ENCODE data around the gene SYNDIG1. TPM values are rescaled to one million over a fixed set of nuclear protein-coding genes. Genes with fewer than 3 reads are reported as not detected.

Gene SYNDIG1
- total RNA-seq, 4 donors from 2014 or later, result 0.20 to 1.3 (median 0.66) TPM; not detected in 1

- H3K27me3 ChIP-seq, result peaks cover 0 to 3% (median 0%) of the 10 kb centered on the region in 3 donors
- no peaks in the 10 kb centered on the region for H3K36me3 ChIP-seq
- DNase-seq, result no peak
- H3K9me3 ChIP-seq, result no peaks in the 10 kb centered on the region
- in situ Hi-C loops (cut with MboI; ENCODE audit: low sequenced_read_pairs in 4 of 4) (no loop called here), intact Hi-C loops (cut with DNase I; ENCODE audit: low total_unique reads) (no loop called here)
- H3K4me1 ChIP-seq, result no peaks in the 10 kb centered on the region
- ATAC-seq, result no peak
- no peak overlapping the region for H3K27ac ChIP-seq
- TF ChIP-seq CTCF (IDR thresholded peaks at IDR 0.05 in 4 of 5, conservative IDR thresholded peaks at IDR 0.05 in 1 of 5) (no peak), POLR2A (IDR thresholded peaks at IDR 0.05) (no peak)
- no peak overlapping the region for H3K4me3 ChIP-seq
Measured at GRCh38 chr20:24646321-24646720, 176.9 kb downstream of the SYNDIG1 start.

- in situ Hi-C loops (cut with MboI; ENCODE audit: low sequenced_read_pairs in 4 of 4), result no loop called here
- TF ChIP-seq CTCF (IDR thresholded peaks at IDR 0.05 in 4 of 5, conservative IDR thresholded peaks at IDR 0.05 in 1 of 5) (no peak), POLR2A (IDR thresholded peaks at IDR 0.05) (no peak)
- Histone ChIP-seq H3K27ac (no peak overlapping the region), H3K36me3 (no peaks in the 10 kb centered on the region), H3K4me1 (no peaks in the 10 kb centered on the region), H3K27me3 (peaks cover 0 to 3% (median 0%) of the 10 kb centered on the region in 3 donors), H3K4me3 (no peak overlapping the region), H3K9me3 (no peaks in the 10 kb centered on the region)
- intact Hi-C loops (cut with DNase I; ENCODE audit: low total_unique reads), result no loop called here
- no peak for ATAC-seq
- no peak for DNase-seq
Measured at GRCh38 chr20:24647713-24648112, 178.3 kb downstream of the SYNDIG1 start.

GRCh38 chr20:24648481-24648880, 179.1 kb downstream of the SYNDIG1 start:
- intact Hi-C loops (cut with DNase I; ENCODE audit: low total_unique reads), result no loop called here
- peaks cover 0 to 3% (median 0%) of the 10 kb centered on the region in 3 donors for H3K27me3 ChIP-seq
- ATAC-seq, result no peak
- no peak for DNase-seq
- TF ChIP-seq CTCF (IDR thresholded peaks at IDR 0.05 in 4 of 5, conservative IDR thresholded peaks at IDR 0.05 in 1 of 5), result no peak
- TF ChIP-seq POLR2A (IDR thresholded peaks at IDR 0.05), result no peak
- no peaks in the 10 kb centered on the region for H3K36me3 ChIP-seq
- no peak overlapping the region for H3K4me3 ChIP-seq
- in situ Hi-C loops (cut with MboI; ENCODE audit: low sequenced_read_pairs in 4 of 4), result no loop called here
- no peaks in the 10 kb centered on the region for H3K4me1 ChIP-seq
- H3K27ac ChIP-seq, result no peak overlapping the region
- no peaks in the 10 kb centered on the region for H3K9me3 ChIP-seq

GRCh38 chr20:24648919-24649318, 179.5 kb downstream of the SYNDIG1 start:
- Histone ChIP-seq H3K36me3 (no peaks in the 10 kb centered on the region), H3K4me1 (no peaks in the 10 kb centered on the region), H3K27me3 (peaks cover 0 to 3% (median 0%) of the 10 kb centered on the region in 3 donors), H3K9me3 (no peaks in the 10 kb centered on the region), H3K4me3 (no peak overlapping the region), H3K27ac (no peak overlapping the region)
- intact Hi-C loops (cut with DNase I; ENCODE audit: low total_unique reads) (no loop called here), in situ Hi-C loops (cut with MboI; ENCODE audit: low sequenced_read_pairs in 4 of 4) (no loop called here)
- DNase-seq (no peak), ATAC-seq (no peak)
- TF ChIP-seq CTCF (IDR thresholded peaks at IDR 0.05 in 4 of 5, conservative IDR thresholded peaks at IDR 0.05 in 1 of 5) (no peak), POLR2A (IDR thresholded peaks at IDR 0.05) (no peak)

Data from gastrocnemius medialis (tissue), 4 donors.